HCT116 (cell line): ENCODE data around the gene RASGEF1C. TPM values are rescaled to one million over a fixed set of nuclear protein-coding genes. Genes with fewer than 3 reads are reported as not detected.

Experiments
- ATAC-seq: fragments of 200-7000 bp; cut with Tn5 transposase; 2 replicates; pipeline ENCODE4 v1.9.1; 2020; ENCODE audit warnings: mild to moderate bottlenecking, moderate library complexity
- BruUV-seq: library from RNA; stranded (reverse); fragments of 400-500 nt; replicated peaks from 2 replicates; lab custom pipeline; 2021; lab: Mats Ljungman, UMichigan
- CTCF ChIA-PET: fragments of 300-600 bp; sonication (Branson Sonifier 250); formaldehyde crosslinking; loops from one replicate; lab custom pipeline; 2021; ENCODE audit warnings: antibody characterized with exemption; lab: Charles Lee
- POLR2A ChIA-PET: fragments of 300-600, 350-600 bp; sonication (Branson Sonifier 250); formaldehyde crosslinking; loops from one replicate; lab custom pipeline; 2021; ENCODE audit warnings: antibody characterized with exemption; lab: Charles Lee
- RAD21 ChIA-PET, 2 experiments: fragments of 300-600 bp; sonication (Branson Sonifier 250); formaldehyde crosslinking; loops; one replicate each; lab custom pipeline; 2023; ENCODE audit warnings: low total read pairs in 2 of 2; ENCODE audit not compliant: uncharacterized antibody in 2 of 2, unreplicated experiment in 2 of 2, low non-redundant PET in 1 of 2; lab: Charles Lee
- DNase-seq: peaks from one replicate; pipeline ENCODE4 v3.0.0-alpha.2; 2010; ENCODE audit warnings: low read depth, low spot score
- H2AFZ ChIP-seq: fragments of 200-600 bp; shearing (Covaris generic), sonication (generic); 2 replicates; pipeline ENCODE4 v1.6.1; 2017; ENCODE audit warnings: low read depth, mixed run types, mixed read lengths, antibody characterized with exemption, low read length; ENCODE audit not compliant: poor library complexity, severe bottlenecking
- H3K27ac ChIP-seq: 2 replicates; pipeline ENCODE4 v1.5.1; 2012; ENCODE audit warnings: low read depth, low read length
- H3K27me3 ChIP-seq: fragments of 200-600 bp; sonication (generic); 2 replicates; pipeline ENCODE4 v1.6.1; 2016; ENCODE audit warnings: mixed run types, low read length, mixed read lengths; ENCODE audit not compliant: insufficient read depth
- H3K36me3 ChIP-seq, 2 experiments: fragments of 200-500 bp in 1 of 2; fragments of 200-600 bp in 1 of 2; sonication (Bioruptor generic) in 1 of 2; sonication (generic) in 1 of 2; 2 replicates each; pipeline versions ENCODE4 v1.5.1 to v1.6.1; 2014 to 2016; ENCODE audit warnings: low read length in 2 of 2, inconsistent platforms in 1 of 2, mixed read lengths in 1 of 2, mixed run types in 1 of 2; ENCODE audit not compliant: insufficient read depth in 2 of 2, control insufficient read depth in 1 of 2
- H3K4me1 ChIP-seq, 2 experiments: fragments of 200-600 bp in 1 of 2; sonication (generic) in 1 of 2; 2 replicates each; pipeline versions ENCODE4 v1.5.1 to v1.6.1; 2012 to 2017; ENCODE audit warnings: low read length in 2 of 2, inconsistent platforms in 1 of 2, mild to moderate bottlenecking in 1 of 2, mixed read lengths in 1 of 2, mixed run types in 1 of 2, moderate library complexity in 1 of 2; ENCODE audit not compliant: insufficient read depth in 2 of 2, control insufficient read depth in 1 of 2
- H3K4me2 ChIP-seq: fragments of 200-600 bp; sonication (generic); 2 replicates; pipeline ENCODE4 v1.6.1; 2017; ENCODE audit warnings: mixed run types, low read length, mixed read lengths
- H3K4me3 ChIP-seq, 2 experiments: fragments of 200-600 bp in 1 of 2; sonication (generic) in 1 of 2; replicated peaks in 1 of 2; 2 replicates each; pipeline ENCODE4 v1.5.1; 2011 to 2016; ENCODE audit warnings: low read length in 2 of 2, control low read depth in 1 of 2, low read depth in 1 of 2, mild to moderate bottlenecking in 1 of 2, mixed read lengths in 1 of 2, mixed run types in 1 of 2
- H3K79me2 ChIP-seq: fragments of 200-600 bp; sonication (generic); 2 replicates; pipeline ENCODE4 v1.6.1; 2017; ENCODE audit warnings: mild to moderate bottlenecking, mixed run types, low read length, moderate library complexity, mixed read lengths; ENCODE audit not compliant: insufficient read depth
- H3K9ac ChIP-seq: fragments of 200-600 bp; sonication (generic); 2 replicates; pipeline ENCODE4 v1.6.1; 2016; ENCODE audit warnings: low read length, mixed read lengths
- H3K9me2 ChIP-seq: fragments of 200-600 bp; sonication (generic), shearing (Covaris generic); 2 replicates; pipeline ENCODE4 v1.6.1; 2017; ENCODE audit warnings: mixed run types, mild to moderate bottlenecking, moderate library complexity; ENCODE audit not compliant: insufficient read depth
- H3K9me3 ChIP-seq, 2 experiments: fragments of 200-500 bp in 1 of 2; fragments of 200-600 bp in 1 of 2; sonication (Bioruptor generic) in 1 of 2; sonication (generic) in 1 of 2; 2 replicates each; pipeline ENCODE4 v1.6.1; 2014 to 2017; ENCODE audit warnings: low read length in 2 of 2, mixed read lengths in 2 of 2, inconsistent platforms in 1 of 2, low read depth in 1 of 2, mild to moderate bottlenecking in 1 of 2, mixed run types in 1 of 2, moderate library complexity in 1 of 2; ENCODE audit not compliant: control insufficient read depth in 1 of 2, insufficient read depth in 1 of 2
- H4K20me1 ChIP-seq: fragments of 200-600 bp; sonication (generic), shearing (Covaris generic); 2 replicates; pipeline ENCODE4 v1.6.1; 2017; ENCODE audit warnings: mixed run types, mild to moderate bottlenecking, moderate library complexity; ENCODE audit not compliant: insufficient read depth
- ATF3 ChIP-seq: IDR thresholded peaks from 2 replicates; pipeline ENCODE4 v1.6.1; 2012
- CBX3 ChIP-seq: IDR thresholded peaks from 2 replicates; pipeline ENCODE4 v1.6.1; 2012; ENCODE audit warnings: low read depth
- CEBPB ChIP-seq: IDR thresholded peaks from 2 replicates; pipeline ENCODE4 v1.6.1; 2012; ENCODE audit warnings: low read depth
- CTCF ChIP-seq, 3 experiments: fragments of 200-600 bp in 1 of 3; sonication (generic) in 1 of 3; IDR thresholded peaks in 2 of 3; conservative IDR thresholded peaks in 1 of 3; 2 replicates each; pipeline ENCODE4 v1.5.1; 2012 to 2017; ENCODE audit warnings: low read depth in 2 of 3, low read length in 2 of 3, antibody characterized with exemption in 1 of 3, borderline replicate concordance in 1 of 3, control low read depth in 1 of 3, mild to moderate bottlenecking in 1 of 3, mixed read lengths in 1 of 3, mixed run types in 1 of 3, moderate library complexity in 1 of 3; ENCODE audit not compliant: insufficient read depth in 1 of 3
- EGR1 ChIP-seq: IDR thresholded peaks from 2 replicates; pipeline ENCODE4 v1.6.1; 2012; ENCODE audit warnings: low read depth
- JUND ChIP-seq: IDR thresholded peaks from 2 replicates; pipeline ENCODE4 v1.6.1; 2012
- POLR2AphosphoS5 ChIP-seq: IDR thresholded peaks from 2 replicates; pipeline ENCODE4 v1.6.1; 2011; ENCODE audit warnings: mild to moderate bottlenecking, low read depth, low read length, moderate library complexity
- RAD21 ChIP-seq: IDR thresholded peaks from 2 replicates; pipeline ENCODE4 v1.6.1; 2012; ENCODE audit warnings: low read depth, mild to moderate bottlenecking
- SIN3A ChIP-seq: IDR thresholded peaks from 2 replicates; pipeline ENCODE4 v1.6.1; 2012; ENCODE audit warnings: low read depth
- SRF ChIP-seq: IDR thresholded peaks from 2 replicates; pipeline ENCODE4 v1.6.1; 2012; ENCODE audit warnings: low read depth
- intact Hi-C: fragments of 100-400 bp; cut with micrococcal nuclease; formaldehyde crosslinking; loops from 2 replicates; pipeline ENCODE4 v1.10.0; 2022
- total RNA-seq: library from RNA; stranded (reverse); gene quantifications from one replicate; pipeline ENCODE4 v1.2.1, GENCODE V29; 2021; ENCODE audit not compliant: unreplicated experiment
- TF ChIP-seq, protein P1 (sequence below): IDR thresholded peaks from 2 replicates; pipeline ENCODE4 v1.6.1; 2012
- TF ChIP-seq, protein P2 (sequence below): IDR thresholded peaks from 2 replicates; pipeline ENCODE4 v1.6.1; 2011; ENCODE audit warnings: mild to moderate bottlenecking, low read length, moderate library complexity; ENCODE audit not compliant: insufficient replicate concordance; ENCODE audit errors: extremely low read depth

Gene RASGEF1C
- total RNA-seq, 1 experiment from 2014 or later, result 1.2 TPM

DNA sequence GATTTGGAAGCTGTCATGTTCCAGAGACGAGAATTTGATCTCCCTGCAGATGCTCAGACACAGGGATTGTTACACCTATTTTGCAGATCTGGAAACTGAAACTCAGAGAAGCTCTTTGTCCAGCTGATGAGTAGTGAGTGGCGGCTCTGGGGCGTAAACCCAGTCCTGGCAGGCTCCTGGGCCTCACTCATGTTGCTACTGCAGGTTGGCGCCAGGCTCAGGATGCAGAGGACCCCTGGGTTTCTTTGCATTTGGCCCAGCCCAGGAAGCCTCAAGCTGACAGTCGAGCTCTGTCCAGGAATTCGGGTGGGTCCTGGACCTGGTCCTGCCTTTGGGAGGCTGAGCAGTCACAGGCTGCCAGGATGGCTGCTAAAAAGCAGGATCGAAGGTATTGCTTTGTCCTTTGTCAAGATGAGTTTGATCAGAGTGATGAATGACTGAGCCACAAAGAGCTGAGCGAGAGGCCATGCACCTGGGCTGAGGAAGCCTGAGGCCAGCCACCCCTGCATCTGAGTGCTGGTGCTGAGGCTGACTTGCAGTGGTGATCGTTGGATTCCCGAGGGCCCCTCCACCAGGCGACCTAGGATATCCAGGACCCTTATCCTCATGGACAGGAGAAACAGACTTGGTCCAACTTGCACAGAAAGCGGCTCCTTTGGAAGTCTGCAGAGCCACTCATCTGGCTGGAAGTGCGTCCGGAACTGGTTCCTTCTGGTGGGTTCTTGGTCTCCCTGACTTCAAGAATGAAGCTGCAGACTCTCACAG, 129.1 kb downstream of the RASGEF1C start (continued):
- TF ChIP-seq CTCF (IDR thresholded peaks at IDR 0.05 in 2 of 3, conservative IDR thresholded peaks at IDR 0.05 in 1 of 3; ENCODE audit: borderline replicate concordance in 1 of 3, insufficient read depth in 1 of 3, low read depth in 2 of 3, low read length in 2 of 3), result no peak
- no peak for TF ChIP-seq JUND
- TF ChIP-seq SRF, result no peak
- TF ChIP-seq ATF3, result no peak
- TF ChIP-seq, protein P1, sequence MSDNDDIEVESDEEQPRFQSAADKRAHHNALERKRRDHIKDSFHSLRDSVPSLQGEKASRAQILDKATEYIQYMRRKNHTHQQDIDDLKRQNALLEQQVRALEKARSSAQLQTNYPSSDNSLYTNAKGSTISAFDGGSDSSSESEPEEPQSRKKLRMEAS, result no peak

DNA sequence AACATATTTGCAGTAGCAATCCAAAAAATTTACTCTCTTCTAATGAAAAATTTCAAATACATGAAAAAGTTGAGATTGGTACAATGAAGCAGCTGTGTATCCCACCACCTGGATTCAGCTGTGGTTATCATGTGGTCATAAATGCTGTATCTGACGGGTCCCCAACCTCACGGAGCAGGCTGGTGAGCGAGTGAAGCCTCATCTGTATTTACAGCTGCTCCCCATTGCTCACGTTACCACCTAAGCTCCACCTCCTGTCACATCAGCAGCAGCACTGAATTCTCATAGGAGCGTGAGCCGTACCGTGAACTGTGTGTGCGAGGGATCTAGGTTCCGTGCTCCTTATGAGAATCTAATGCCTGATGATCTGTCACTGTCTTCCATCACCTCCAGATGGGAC, 130.7 kb downstream of the RASGEF1C start:
- H3K27ac ChIP-seq, result no peak overlapping the region
- ATAC-seq, result no peak
- H3K36me3 ChIP-seq, result no peaks in the 10 kb centered on the region
- POLR2A ChIA-PET, result no interaction called here
- BruUV-seq, result no TSS peak
- no peak overlapping the region for H2AFZ ChIP-seq
- no peaks in the 10 kb centered on the region for H3K9me3 ChIP-seq
- no peaks in the 10 kb centered on the region for H3K79me2 ChIP-seq
- RAD21 ChIA-PET, result no interaction called here
- no peak overlapping the region for H3K9ac ChIP-seq
- H3K4me1 ChIP-seq, result no peaks in the 10 kb centered on the region
- intact Hi-C loops, result no loop called here
- H3K4me2 ChIP-seq, result no peak overlapping the region
- no peak for DNase-seq
- no peaks in the 10 kb centered on the region for H3K9me2 ChIP-seq
- H4K20me1 ChIP-seq, result no peaks in the 10 kb centered on the region
- H3K4me3 ChIP-seq, result no peak overlapping the region
- CTCF ChIA-PET, result no interaction called here
- H3K27me3 ChIP-seq, result no peaks in the 10 kb centered on the region
- TF ChIP-seq CBX3, result no peak
- TF ChIP-seq, protein P2, sequence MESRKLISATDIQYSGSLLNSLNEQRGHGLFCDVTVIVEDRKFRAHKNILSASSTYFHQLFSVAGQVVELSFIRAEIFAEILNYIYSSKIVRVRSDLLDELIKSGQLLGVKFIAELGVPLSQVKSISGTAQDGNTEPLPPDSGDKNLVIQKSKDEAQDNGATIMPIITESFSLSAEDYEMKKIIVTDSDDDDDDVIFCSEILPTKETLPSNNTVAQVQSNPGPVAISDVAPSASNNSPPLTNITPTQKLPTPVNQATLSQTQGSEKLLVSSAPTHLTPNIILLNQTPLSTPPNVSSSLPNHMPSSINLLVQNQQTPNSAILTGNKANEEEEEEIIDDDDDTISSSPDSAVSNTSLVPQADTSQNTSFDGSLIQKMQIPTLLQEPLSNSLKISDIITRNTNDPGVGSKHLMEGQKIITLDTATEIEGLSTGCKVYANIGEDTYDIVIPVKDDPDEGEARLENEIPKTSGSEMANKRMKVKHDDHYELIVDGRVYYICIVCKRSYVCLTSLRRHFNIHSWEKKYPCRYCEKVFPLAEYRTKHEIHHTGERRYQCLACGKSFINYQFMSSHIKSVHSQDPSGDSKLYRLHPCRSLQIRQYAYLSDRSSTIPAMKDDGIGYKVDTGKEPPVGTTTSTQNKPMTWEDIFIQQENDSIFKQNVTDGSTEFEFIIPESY, result no peak
- no peak for TF ChIP-seq CTCF (IDR thresholded peaks at IDR 0.05 in 2 of 3, conservative IDR thresholded peaks at IDR 0.05 in 1 of 3; ENCODE audit: borderline replicate concordance in 1 of 3, insufficient read depth in 1 of 3, low read depth in 2 of 3, low read length in 2 of 3)
- TF ChIP-seq SIN3A, result no peak
- no peak for TF ChIP-seq RAD21
- no peak for TF ChIP-seq POLR2AphosphoS5
- no peak for TF ChIP-seq ATF3
- no peak for TF ChIP-seq EGR1
- no peak for TF ChIP-seq CEBPB
- TF ChIP-seq SRF, result no peak
